ENCODE data around the gene ZFYVE21. TPM values are rescaled to one million over a fixed set of nuclear protein-coding genes. Genes with fewer than 3 reads are reported as not detected.

The ZFYVE21 gene
- total RNA-seq, 1 experiment from 2014 or later, result 49.7 TPM

DNA sequence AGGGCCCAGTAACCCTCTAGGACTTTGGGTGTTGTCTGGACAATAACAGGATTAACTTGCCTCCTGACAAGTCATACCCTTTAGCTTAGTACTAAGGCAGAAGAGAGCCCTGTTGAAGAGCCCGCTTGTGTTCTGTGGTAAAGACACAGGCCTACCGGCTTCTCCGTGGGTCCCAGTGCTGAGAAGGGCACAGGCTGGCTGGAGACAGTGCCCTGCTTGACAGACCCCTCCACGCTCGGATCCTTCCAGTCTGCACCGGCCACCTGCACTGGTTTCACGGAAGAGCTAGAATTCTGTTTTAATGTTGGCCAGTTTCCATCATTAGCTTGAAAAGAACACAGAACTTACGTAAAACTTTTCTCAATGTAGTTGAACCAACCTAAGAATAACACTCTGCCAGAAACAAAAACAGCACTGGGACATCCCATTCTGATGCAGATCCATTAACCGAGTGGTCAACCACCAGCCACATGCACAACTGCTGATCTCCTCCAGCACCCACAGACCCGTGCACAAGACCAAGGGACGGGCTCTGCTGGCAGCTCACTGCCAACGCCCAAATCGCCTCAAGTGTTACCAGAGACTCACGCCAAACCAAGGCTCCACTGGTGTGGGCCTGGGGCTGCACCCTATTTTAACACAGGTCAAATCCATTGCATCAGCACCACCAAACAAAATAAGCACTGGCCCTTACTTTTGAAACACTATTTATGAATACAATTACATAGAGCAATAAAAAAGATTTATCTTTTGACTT, 27.1 kb downstream of the ZFYVE21 start:
- H2AK5ac ChIP-seq (ENCODE audit: insufficient read length, low read length), result no peak overlapping the region
- no peak overlapping the region for H4K91ac ChIP-seq (ENCODE audit: insufficient read length, low read depth, low read length)
- no peak overlapping the region for H3K18ac ChIP-seq (ENCODE audit: insufficient read length, low read depth, low read length)
- WGBS (ENCODE audit: extremely low coverage, insufficient read length, low lambda C conversion rate), result no CpG with 5 or more reads among the region's 14 CpGs
- H3K9me3 ChIP-seq (ENCODE audit: control insufficient read depth, low read depth, low read length), result no peaks in the 10 kb centered on the region
- H3K4ac ChIP-seq (ENCODE audit: low read depth, low read length), result no peak overlapping the region
- no peak for DNase-seq
- H2BK15ac ChIP-seq (ENCODE audit: low read depth, low read length), result no peak overlapping the region
- no peak overlapping the region for H2BK5ac ChIP-seq (ENCODE audit: insufficient read length, low read length)
- H3K9ac ChIP-seq (ENCODE audit: extremely low read depth, insufficient read length, low read length), result no peak overlapping the region
- H3T11ph ChIP-seq (ENCODE audit: low read length), result no peak overlapping the region
- no peaks in the 10 kb centered on the region for H3K27me3 ChIP-seq (ENCODE audit: insufficient read depth, low read length)
- H4K20me1 ChIP-seq (ENCODE audit: control insufficient read depth, insufficient read depth, insufficient read length), result no peaks in the 10 kb centered on the region
- TF ChIP-seq, protein P1, sequence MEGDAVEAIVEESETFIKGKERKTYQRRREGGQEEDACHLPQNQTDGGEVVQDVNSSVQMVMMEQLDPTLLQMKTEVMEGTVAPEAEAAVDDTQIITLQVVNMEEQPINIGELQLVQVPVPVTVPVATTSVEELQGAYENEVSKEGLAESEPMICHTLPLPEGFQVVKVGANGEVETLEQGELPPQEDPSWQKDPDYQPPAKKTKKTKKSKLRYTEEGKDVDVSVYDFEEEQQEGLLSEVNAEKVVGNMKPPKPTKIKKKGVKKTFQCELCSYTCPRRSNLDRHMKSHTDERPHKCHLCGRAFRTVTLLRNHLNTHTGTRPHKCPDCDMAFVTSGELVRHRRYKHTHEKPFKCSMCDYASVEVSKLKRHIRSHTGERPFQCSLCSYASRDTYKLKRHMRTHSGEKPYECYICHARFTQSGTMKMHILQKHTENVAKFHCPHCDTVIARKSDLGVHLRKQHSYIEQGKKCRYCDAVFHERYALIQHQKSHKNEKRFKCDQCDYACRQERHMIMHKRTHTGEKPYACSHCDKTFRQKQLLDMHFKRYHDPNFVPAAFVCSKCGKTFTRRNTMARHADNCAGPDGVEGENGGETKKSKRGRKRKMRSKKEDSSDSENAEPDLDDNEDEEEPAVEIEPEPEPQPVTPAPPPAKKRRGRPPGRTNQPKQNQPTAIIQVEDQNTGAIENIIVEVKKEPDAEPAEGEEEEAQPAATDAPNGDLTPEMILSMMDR (conservative IDR thresholded peaks at IDR 0.05), result no peak
- Mint-ChIP-seq H3K4me3 (no peak overlapping the region; a peak in 1 of 5 replicates), H3K36me3 (ENCODE audit: insufficient read depth in 1 of 3, low read depth in 3 of 3) (peaks cover 3 to 18% (median 10%) of the 10 kb centered on the region in 3 experiments; a peak in 6 of 7 replicates), H3K4me1 (peaks cover 16 to 19% of the 10 kb centered on the region in 2 experiments), H3K27me3 (ENCODE audit: low read depth) (no peaks in the 10 kb centered on the region), H3K9me3 (no peaks in the 10 kb centered on the region), H3K27ac (peak overlapping the region; percentile 39 to 55 (median 47); a peak in 2 of 7 replicates)
- no peak overlapping the region for H3K14ac ChIP-seq (ENCODE audit: insufficient read depth, low read length)
- H2BK20ac ChIP-seq (ENCODE audit: low read depth, low read length, poor library complexity, severe bottlenecking), result no peak overlapping the region
- H3K4me1 ChIP-seq (ENCODE audit: insufficient read depth, low read length), result peaks cover 6% of the 10 kb centered on the region; the same call in 1 of the 2 replicates
- H4K5ac ChIP-seq (ENCODE audit: insufficient read length, low read depth, low read length), result no peak overlapping the region
- H3K23ac ChIP-seq (ENCODE audit: insufficient read length, low read depth, low read length), result no peak overlapping the region
- no peaks in the 10 kb centered on the region for H3K79me1 ChIP-seq (ENCODE audit: insufficient read depth, low read depth, low read length, poor library complexity, severe bottlenecking)
- H3K4me2 ChIP-seq (ENCODE audit: insufficient read depth, insufficient read length, low read length), result no peak overlapping the region
- no peaks in the 10 kb centered on the region for H3K23me2 ChIP-seq (ENCODE audit: insufficient read length, low read depth, low read length, poor library complexity, severe bottlenecking)
- no peaks in the 10 kb centered on the region for H3K79me2 ChIP-seq (ENCODE audit: insufficient read depth, low read length)
- no peak overlapping the region for H4K8ac ChIP-seq (replicated peaks; ENCODE audit: insufficient read length, low read depth, low read length)
- no peak overlapping the region for H2BK12ac ChIP-seq (ENCODE audit: insufficient read length, low read depth, low read length)
- H2AFZ ChIP-seq (ENCODE audit: low read length), result no peak overlapping the region
- no peak overlapping the region for H3K56ac ChIP-seq (ENCODE audit: insufficient read length, low read depth, low read length)
- H3K27ac ChIP-seq (ENCODE audit: insufficient read length, low read depth, low read length), result no peak overlapping the region
- no peak overlapping the region for H2BK120ac ChIP-seq (ENCODE audit: low read depth, low read length, poor library complexity, severe bottlenecking)
